Measurements from ENCODE around the gene AGBL5. TPM values are rescaled to one million over a fixed set of nuclear protein-coding genes. Genes with fewer than 3 reads are reported as not detected.
"Not testable (repeated sequence)": the region's sequence is repeated elsewhere in the genome, so short reads cannot be mapped to it uniquely, and the experiment has no call there.

AGBL5 gene
- total RNA-seq, 1 donor from 2014 or later, result 8.9 TPM

DNA sequence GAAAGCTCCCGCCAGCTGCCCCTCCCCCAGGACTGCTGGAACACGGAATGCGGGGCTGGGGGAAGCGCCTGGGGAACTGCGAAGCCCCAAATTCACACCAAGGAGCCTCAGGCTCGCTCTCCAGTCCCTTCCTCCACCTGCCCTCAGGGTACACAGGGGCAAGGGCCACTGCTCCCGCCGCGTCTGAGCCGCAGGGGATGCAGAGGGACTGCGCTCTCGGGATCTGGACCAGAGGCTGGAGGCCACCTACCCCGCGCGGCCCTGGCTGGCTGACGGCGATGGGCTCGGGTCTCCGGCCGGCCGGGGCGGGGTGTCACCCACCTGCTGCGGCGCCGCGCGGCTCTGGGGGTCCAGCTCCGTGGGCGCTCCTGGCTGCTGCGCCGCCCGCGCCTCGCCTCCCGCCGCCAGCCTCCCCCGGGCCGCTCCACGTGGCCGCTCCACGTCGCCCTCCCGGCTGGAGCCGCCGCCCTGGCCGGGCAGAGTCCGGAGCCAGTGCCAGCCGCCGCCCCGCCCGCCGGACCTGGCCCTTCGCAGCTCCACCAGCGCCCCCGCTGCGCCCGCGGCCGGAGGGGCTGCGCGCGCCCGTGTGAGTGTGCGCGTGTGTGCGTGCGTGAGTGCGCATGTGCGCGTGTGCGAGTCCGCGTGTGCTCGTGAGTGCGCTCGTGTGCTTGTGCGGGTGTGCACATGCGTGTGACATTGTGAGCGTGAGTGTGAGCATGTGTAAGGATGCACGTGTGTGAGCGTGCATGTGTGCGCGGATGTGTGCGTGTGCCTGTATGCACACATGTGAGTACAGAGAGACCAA is 67.3 kb downstream of the AGBL5 start, which contains the start of gene CGREF1:
Gene CGREF1, minus strand, starts transcription at position 604 of the 805 bp plus-strand sequence. CDS start 14,762 bp downstream, outside the sequence.
- DNase-seq, result no peak

DNA sequence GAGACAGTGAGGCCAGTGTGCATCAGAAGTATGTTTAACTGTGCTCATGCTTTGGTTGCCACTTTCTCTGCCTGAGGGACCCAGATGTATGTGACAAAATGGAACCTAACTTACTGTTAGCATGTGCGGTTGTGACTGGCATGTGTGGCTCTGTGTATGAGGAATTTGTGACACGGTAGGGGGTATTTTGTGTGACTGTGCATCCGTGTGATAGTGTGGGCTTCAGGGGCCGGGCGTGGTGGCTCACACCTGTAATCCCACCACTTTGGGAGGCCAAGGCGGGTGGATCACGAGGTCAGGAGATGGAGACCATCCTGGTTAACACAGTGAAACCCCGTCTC is 67.8 kb downstream of the AGBL5 start:
- not testable (repeated sequence) for DNase-seq

Other genes starting within 250 kb of the AGBL5 start
- 3.3 TPM for gene DPYSL5, start 203.5 kb upstream of the AGBL5 start, total RNA-seq
- gene MAPRE3, start 81.0 kb upstream of the AGBL5 start, total RNA-seq, result 4.0 TPM
- gene TMEM214, start 18.7 kb upstream of the AGBL5 start, total RNA-seq, result 21.0 TPM
- gene OST4, start 20.0 kb downstream of the AGBL5 start, total RNA-seq, result 209 TPM
- gene EMILIN1, start 26.9 kb downstream of the AGBL5 start, total RNA-seq, result 82.0 TPM
- gene KHK, start 35.1 kb downstream of the AGBL5 start, total RNA-seq, result 1.6 TPM
- 1.6 TPM for gene CGREF1, start 67.5 kb downstream of the AGBL5 start, total RNA-seq
- 1.3 TPM for gene ABHD1, start 72.1 kb downstream of the AGBL5 start, total RNA-seq
- gene PREB, start 83.0 kb downstream of the AGBL5 start, total RNA-seq, result 52.6 TPM
- not detected for gene PRR30, start 87.7 kb downstream of the AGBL5 start, total RNA-seq
- gene TCF23, start 97.3 kb downstream of the AGBL5 start, total RNA-seq, result not detected
- gene ATRAID, start 160.4 kb downstream of the AGBL5 start, total RNA-seq, result 114 TPM
- 26.1 TPM for gene SLC5A6, start 160.6 kb downstream of the AGBL5 start, total RNA-seq
- gene CAD, start 165.7 kb downstream of the AGBL5 start, total RNA-seq, result 33.7 TPM
- gene SLC30A3, start 211.4 kb downstream of the AGBL5 start, total RNA-seq, result not detected
- not detected for gene DNAJC5G, start 223.8 kb downstream of the AGBL5 start, total RNA-seq
- 40.5 TPM for gene TRIM54, start 230.8 kb downstream of the AGBL5 start, total RNA-seq

All from tongue (tissue), 2 donors.